Mesenteric fat pad (tissue), 1 donor: ENCODE results near the gene CRB2. TPM values are rescaled to one million over a fixed set of nuclear protein-coding genes. Genes with fewer than 3 reads are reported as not detected.

Source experiments
- DNase-seq: peaks from one replicate; pipeline ENCODE4 v3.0.0-alpha.2; 2020; ENCODE audit warnings: low spot score
- total RNA-seq: library from RNA; stranded (reverse); fragmentation: NEBNext Ultra II Directional; extraction: Animal tissue kit (Norgen Biotek cat#: 25700); gene quantifications from one replicate; pipeline ENCODE4 v1.2.1, GENCODE V29; 2021
- donor health status: DM: yes; HTN: yes; CAD: no.

The CRB2 gene
- total RNA-seq, 1 donor from 2014 or later, result not detected

- no peak for DNase-seq
Observed at GRCh38 chr9:123362856-123363255, 6.9 kb downstream of the CRB2 start.

GRCh38 chr9:123364241-123364824 is 8.3 kb downstream of the CRB2 start:
- DNase-seq, result no peak

DNA sequence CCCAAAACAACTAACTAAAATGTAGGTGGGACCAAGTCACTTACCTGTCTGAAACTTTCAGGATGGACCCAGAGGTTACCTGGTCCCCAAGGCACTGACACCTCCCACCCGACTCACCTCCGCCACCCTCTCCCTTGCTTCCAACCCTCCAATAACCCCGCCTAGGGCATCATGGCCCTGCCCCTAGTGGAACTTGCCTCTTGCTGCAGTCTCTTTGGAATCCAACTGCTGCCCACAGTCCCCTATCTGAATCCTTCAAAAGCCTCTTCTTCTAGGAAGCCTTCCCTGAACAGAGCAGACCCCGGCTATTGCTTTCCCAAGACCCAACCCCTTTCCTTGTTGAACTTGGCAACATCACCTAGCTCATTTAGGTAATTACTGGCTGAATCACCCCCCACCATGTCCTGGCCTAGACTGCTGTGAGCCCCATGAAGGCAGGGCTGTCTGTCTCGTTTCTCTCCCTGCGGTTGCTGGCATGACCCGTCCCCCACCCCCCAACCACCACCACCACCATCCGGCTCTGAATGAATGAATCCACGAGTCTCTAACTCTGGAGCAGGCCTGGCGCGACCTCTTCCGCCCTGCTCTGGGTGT is 9.4 kb downstream of the CRB2 start:
- no peak for DNase-seq

- no peak for DNase-seq
Observed at GRCh38 chr9:123365881-123366528, 10.0 kb downstream of the CRB2 start.

DNA sequence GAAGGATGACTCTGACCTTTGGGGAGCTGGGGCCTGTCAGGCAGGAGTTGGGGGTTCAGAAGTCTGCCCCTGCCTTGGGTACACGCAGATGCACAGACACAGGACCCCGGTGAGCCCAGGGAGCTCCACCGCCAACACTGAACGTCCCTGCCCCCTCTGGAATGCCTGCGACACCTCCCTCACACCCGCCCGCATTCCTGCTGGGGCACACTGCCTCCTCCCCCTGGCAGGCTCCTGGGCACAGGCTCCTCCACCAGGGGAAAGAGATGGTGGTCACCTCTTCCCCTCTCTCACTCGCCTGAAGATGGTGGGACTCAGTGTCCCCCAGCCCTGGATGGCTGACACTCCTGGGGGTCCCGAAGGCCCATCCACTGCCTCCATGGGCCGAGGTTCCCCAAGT is 12.0 kb downstream of the CRB2 start:
- no peak for DNase-seq

GRCh38 chr9:123368536-123369153 is 12.6 kb downstream of the CRB2 start:
- DNase-seq, result no peak

GRCh38 chr9:123369296-123369695 is 13.3 kb downstream of the CRB2 start:
- no peak for DNase-seq

DNA sequence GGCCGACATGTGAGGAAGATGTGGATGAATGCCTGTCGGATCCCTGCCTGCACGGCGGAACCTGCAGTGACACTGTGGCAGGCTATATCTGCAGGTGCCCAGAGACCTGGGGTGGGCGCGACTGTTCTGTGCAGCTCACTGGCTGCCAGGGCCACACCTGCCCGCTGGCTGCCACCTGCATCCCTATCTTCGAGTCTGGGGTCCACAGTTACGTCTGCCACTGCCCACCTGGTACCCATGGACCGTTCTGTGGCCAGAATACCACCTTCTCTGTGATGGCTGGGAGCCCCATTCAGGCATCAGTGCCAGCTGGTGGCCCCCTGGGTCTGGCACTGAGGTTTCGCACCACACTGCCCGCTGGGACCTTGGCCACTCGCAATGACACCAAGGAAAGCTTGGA is 14.1 kb downstream of the CRB2 start:
- no peak for DNase-seq

GRCh38 chr9:123370526-123371227 is 14.7 kb downstream of the CRB2 start:
- no peak for DNase-seq

DNA sequence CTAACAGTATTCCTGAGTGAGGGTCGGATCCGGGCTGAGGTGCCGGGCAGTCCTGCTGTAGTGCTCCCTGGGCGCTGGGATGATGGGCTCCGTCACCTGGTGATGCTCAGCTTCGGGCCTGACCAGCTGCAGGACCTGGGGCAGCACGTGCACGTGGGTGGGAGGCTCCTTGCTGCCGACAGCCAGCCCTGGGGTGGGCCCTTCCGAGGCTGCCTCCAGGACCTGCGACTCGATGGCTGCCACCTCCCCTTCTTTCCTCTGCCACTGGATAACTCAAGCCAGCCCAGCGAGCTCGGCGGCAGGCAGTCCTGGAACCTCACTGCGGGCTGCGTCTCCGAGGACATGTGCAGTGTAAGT is 15.2 kb downstream of the CRB2 start:
- DNase-seq, result no peak

DNA sequence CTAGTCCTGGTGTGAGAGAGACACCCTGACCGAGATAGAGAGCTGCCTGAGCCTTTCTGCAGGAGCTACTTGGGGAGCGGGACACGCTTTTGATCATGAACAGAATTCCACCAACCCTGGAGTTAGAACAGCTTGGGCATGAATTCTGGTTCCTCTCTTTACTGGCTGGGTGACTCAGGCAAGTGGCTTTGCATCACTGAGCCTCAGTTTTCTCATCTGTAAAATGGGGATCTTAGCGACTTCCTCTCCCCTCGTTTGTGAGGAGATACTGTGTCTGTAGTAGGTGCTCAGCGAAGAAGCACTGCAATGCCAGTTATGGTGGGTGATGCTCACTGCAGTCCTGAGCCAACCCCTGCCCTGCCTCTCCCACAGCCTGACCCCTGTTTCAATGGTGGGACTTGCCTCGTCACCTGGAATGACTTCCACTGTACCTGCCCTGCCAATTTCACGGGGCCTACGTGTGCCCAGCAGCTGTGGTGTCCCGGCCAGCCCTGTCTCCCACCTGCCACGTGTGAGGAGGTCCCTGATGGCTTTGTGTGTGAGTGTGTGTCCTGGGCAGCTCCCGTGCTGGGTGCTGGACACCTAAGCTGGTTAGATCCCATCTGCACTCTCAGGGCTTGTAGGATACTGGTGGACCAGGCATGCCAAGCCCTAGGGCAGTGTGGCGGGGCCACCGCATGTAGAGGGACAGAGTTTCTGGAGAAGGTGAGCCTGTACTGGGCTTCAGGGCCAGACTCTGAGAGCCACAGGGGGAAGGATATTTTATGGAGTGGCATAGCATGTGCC is 16.0 kb downstream of the CRB2 start:
- no peak for DNase-seq

GRCh38 chr9:123372766-123373446 is 16.9 kb downstream of the CRB2 start:
- no peak for DNase-seq

DNA sequence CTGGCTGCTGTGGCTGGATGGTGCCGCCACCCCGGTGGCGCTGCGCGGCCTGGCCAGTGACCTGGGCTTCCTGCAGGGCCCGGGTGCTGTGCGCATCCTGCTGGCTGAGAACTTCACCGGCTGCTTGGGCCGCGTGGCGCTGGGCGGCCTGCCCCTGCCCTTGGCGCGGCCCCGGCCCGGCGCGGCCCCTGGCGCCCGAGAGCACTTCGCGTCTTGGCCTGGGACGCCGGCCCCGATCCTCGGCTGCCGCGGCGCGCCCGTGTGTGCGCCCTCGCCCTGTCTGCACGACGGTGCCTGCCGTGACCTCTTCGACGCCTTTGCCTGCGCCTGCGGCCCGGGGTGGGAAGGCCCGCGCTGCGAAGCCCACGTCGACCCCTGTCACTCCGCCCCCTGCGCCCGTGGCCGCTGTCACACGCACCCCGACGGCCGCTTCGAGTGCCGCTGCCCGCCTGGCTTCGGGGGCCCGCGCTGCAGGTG is 17.5 kb downstream of the CRB2 start:
- DNase-seq, result no peak

DNA sequence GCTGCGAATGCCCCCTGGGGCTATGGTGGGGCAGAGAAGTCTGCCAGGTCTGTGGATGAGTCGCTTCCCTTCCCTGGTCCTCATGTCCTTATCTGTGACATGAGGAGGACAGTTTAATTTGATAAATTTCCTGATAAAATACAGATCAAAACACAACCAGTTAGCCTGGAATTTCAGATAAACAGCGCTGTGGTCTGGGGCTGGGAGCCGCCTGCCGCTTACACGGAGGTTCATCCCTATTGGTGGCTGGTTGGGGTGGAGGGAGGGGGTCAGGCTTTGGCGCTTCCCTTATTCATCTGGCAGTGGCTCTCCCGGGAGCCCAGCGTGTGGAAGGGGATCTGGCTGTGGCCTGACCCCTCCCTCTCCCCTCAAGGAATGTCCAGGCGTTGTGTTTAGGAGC is 17.9 kb downstream of the CRB2 start:
- no peak for DNase-seq

DNA sequence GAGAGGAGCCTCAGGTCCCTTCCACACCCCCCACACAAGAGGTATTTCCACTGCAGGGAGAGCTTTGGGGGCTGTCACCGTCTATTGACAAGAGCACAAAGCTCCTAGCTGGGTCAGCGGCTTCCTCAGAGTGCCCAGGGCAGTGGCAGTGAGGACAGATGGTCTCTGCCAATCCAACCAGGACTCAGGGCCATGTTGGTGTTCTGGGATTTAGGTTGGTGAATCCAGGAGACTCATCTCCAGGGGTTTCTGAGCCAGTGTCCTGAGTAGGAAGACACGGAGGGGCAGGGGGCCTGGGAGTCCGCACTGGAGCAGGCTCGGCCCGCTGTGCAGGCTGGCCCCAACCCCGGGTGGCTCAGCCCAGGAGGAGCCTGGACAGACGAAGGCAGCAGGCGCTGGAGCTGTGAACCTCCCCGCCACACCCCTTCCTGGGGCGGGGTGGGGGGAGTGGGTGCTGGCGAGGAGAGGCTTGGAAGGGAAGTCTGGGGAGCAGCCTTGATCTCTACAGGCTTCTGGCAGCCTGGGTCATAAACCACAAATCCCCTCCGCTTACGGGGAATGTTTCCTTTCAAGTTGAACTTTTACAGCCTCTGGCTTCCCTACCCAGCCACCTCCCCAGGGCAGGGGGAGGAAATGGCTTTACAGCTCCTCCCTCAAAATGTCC is 19.6 kb downstream of the CRB2 start:
- DNase-seq, result no peak

- no peak for DNase-seq
Observed at GRCh38 chr9:123376218-123377071, 20.4 kb downstream of the CRB2 start.

- no peak for DNase-seq
Observed at GRCh38 chr9:123377211-123377971, 21.4 kb downstream of the CRB2 start.

DNA sequence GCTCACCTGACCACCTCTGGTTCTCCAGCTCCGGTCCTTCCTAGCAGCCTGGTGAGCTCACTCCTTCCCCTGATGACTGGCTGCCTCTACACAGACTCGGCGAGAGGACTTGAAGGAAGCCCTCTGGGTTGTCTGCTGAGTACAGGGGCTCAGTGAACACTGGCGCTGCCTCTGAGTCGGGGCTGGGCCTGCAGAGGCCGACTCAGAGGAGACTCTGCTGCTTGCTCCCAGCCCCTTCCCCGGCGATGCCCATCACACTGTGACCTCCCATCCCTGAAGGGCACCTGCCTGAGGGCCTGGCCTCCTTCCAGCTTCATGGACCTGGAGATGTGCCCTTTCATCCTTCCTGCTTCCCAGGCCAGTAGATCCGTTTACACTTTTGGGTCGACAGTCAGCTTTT is 22.0 kb downstream of the CRB2 start:
- no peak for DNase-seq
